NOMO-1 treated with DMSO at 0.1 percent for 48 hours (cell line): ENCODE results near the gene ARHGEF12.
A peak's percentile ranks its signal among the peaks of the same experiment; 100 is the strongest.

Experiments
- DNase-seq: peaks from one replicate; lab custom pipeline; 2025; ENCODE audit not compliant: unreplicated experiment; lab: John Stamatoyannopoulos, UW

Gene ARHGEF12

DNA sequence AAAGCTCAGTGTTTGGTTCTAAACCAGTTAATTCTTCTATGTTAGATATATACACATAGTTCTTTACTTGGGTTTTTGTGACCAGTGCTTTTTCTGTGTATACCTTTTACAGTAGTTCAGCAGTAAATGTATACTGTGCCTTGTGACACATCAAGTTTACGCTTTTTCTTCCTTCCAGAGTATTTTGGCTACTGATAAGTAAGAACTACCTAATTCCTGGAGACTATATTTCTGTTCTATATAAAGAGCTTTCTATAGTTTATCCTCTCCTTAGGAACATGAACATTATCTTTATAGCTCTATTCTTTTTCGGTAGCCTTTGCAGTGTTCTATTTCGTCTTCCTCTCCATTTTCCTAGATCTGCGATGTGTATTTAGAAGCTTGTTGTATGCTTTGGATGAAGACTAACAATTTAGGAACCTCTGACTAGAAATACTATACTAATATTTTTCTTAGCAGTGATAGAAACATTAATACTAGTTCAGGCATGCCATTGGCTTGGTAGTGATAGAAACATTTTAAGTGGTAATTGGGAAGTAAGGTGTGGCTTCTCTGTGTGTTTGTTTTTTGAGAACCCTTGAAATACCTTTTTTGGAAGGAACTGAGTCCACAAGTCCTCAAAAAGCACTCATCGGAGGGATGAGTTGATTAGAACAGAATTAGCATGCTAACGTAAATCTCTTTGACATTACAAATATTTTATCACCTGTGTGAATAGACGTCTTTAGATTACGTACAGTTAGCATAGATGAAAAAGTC is 74.6 kb downstream of the ARHGEF12 start:
- no peak for DNase-seq

DNA sequence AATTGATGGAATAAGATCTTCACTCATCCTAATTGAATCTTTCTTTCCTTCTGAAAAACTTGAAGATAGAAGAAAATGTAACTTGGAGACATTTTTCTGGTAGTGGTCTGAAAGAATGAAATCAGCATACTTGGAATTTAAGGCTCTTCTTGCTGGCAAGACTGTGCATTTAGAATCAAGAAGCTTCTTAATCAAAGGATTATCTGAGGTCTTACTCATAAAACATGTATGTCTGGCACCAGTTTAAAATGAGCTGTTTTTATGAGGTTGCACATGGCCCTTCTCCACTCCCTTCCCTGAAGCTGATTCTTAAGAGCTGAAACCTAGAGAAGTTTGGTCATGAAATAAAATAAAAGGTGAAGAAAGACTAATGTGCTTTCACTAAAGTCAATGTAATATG is 77.3 kb downstream of the ARHGEF12 start:
- no peak for DNase-seq

DNA sequence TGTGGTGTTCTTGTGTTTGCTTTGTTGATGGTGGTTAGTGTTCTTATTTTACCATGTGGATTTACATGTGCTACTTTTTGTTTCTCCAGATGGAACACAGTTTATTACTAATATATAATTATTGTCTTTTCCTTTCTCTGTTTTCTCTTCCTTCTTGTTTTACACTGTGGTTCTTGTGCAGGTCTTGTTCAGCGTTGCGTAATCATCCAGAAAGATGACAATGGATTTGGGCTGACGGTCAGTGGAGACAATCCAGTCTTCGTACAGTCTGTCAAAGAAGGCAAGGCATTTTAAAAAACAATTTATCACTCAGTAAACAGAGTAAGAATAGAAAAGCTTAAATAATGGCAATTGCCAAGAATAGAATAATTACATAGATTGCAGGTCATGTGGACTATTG is 84.4 kb downstream of the ARHGEF12 start:
- no peak for DNase-seq

DNA sequence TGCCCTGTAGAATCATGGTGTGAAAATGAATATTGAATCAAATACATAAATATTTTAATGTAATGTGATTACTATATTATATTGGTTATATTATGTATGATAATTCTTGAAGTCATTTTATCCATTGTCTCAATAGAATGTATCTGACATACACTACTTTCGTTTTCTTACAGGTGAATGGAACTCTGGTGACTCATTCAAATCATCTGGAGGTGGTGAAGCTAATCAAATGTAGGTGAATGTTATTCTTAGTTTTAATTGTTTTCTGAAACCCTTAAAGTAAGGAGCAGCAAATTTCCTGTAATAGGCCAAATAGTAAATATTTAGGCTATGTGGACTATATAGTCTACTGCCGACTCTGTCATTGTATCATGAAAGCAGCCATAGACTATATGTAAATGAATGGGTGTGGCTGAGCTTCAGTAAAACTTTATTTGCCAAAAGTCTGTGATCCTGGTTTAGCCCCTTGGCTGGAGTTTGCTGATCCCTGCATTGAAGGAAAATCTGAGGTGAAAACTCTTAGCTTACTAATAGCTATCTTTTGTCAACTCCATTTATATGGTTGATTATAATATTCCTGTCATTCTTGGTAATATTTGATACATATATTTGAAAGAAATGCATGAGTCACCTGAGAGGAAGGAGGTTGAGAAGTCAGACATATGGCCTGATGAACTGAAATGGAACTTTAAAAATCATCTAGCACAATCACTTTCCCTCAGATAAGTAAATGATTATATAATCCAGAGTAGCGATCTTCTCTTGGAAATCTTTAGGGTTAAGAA is 88.2 kb downstream of the ARHGEF12 start:
- DNase-seq = no peak

DNA sequence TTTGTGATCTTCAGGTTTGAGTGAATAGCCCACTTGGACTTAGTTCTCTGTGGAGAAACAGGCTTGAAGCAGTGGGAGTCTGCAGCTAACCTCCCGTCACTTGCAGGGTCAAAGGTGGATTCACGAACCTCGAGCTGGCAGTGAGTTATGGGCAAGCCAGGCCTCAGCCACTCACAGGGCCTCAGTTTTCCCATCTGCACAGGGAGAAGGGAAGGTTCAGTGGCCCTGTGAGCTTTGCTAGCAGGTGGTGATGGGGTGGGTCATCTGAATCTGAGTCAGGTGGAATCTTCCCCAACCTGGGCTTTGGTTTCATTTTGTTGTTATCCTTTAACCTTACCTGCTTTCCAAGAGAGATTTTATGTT is 88.7 kb downstream of the ARHGEF12 start:
- no peak for DNase-seq

DNA sequence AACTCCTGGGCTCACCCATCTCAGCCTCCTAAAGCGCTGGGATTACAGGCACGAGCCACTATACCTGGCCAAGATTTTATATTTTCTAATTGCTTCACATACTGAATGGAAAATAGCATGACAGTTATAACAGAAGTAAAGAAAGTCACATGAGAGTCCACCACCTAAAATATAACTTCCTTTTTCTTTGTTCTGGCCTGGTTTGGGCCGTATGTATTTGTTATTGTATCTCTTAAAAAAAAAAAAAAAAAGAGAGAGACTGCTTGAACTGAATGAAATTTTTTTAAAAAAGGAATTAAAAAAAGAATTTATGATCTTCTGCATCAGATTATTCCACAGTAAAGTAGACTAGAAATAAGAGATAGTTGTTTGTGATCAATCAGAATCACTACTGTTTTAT is 89.3 kb downstream of the ARHGEF12 start:
- DNase-seq = peak; percentile 24

DNA sequence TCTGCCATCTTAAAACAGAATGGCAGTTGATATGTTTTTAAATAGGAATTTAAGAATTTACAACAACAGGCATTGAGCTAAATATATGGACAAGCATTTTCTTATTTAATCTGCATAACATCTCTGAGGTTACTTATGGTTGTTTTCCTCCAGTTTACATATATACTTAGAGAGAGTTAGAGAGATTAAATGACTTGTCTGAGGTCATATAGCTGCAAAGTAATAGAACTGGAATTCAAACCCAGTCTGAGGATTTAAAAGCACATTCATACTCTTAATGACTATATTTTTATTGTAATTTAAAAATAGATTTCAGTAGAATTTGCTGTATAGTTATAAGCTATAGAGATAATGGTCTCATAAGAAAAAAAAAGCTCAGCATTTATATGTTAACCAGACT is 93.9 kb downstream of the ARHGEF12 start:
- DNase-seq = no peak

DNA sequence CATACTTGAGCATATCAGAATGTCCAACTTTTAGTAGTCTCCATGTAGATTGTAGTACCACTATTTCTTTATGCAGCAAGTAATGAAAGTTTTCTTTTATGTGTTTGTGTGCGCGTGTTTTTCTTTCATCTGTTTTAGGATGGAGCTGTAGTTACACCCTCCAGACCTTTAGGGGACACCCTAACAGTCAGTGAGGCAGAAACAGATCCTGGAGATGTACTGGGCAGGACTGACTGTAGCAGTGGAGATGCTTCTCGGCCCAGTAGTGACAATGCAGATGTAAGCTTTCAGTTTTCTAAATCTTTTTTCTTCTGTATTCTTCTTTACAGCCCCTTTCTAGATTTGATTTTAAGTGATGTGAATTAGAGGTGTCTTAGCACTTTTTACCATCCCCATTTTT is 95.4 kb downstream of the ARHGEF12 start:
- DNase-seq = no peak

DNA sequence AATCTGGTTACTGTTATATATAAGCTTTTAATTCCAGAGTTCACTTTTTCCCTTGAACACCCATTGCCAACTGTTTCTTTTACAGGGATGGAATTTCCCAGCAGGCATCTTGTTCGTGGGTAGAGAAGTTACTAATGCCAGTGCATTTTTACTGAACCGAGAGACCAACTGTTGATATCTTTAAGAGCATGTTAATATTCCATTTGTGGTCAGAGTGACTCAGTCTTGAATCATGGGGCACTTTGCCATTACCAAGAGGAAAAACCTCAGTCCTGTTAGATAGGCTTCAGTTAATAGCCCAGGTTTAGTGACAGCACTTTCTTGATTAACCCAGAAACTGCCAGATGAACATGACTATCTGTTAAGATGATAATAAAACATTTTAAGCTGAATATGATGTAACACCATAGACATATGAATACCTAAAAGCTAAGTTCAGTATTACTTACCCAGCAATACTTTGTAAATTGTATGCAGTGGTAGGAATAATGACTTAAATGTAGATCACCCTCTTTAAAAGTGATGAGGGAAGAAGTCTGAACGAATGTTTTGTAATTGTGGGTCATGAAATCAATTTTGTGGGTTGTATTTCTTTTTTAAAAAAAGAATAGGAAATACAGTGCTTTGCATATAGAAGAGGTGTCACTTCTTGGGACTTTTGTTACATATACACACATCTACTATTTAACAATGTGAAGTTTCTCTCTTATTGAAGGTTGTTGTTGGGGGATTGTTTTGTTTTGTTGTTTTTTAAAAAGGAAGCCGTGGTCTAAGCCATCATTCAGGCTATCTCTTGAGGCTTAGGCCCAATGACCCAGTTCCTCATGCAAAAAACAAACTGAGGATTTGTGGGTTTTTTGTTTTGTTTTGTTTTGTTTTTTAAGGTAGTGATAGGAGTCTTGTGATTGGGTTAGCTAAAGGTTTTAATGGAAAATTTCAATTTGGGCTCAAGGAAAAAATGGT is 96.1 kb downstream of the ARHGEF12 start:
- DNase-seq = peak; percentile 78

DNA sequence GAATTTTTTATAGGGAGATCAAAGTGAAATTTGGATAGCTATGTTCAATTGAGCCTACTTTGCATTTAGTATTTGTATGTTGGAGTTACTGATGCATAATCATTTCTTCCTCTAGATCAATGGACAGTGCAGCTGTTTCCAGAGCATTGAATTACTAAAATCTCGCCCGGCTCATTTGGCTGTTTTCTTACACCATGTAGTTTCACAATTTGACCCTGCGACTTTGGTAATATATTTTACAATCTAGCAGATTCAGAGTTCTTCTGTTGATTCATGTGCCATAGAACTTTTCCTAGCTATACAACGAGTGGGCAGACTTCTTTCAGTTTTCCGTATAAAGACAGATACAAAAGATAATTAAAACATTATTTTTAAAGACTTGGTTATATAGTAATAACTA is 105.4 kb downstream of the ARHGEF12 start:
- peak; percentile 8 for DNase-seq

DNA sequence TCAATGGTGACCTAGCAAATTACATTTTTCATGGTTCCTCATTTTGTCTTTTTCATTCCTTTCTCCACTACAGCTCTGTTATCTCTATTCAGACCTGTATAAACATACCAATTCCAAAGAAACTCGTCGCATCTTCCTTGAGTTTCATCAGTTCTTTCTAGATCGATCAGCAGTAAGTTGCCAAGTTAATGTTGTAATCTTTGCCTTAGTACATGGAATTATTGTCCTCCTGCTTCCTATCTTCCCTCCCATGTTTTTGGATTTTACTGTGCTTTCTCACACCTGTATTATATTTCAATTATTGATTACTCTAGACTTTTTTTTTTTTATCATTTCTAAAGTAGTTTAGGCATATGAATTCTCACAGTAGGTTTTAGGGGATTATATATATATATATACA is 105.8 kb downstream of the ARHGEF12 start:
- DNase-seq = no peak

DNA sequence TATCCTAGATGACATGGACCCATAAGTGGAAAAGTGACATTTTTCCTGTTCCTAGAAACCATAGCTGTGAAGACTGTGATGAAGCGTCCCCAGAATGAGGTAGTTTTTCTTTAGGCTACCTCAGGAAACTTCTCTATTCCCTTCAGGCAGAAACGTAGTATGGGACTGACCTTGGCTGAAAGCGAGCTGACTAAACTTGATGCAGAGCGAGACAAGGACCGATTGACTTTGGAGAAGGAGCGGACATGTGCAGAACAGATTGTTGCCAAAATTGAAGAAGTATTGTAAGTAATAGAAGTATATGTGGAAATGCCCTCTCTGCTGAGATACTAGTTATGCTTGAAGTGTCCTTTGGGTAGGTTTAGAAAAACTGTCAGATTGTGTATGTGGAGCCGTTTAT is 110.6 kb downstream of the ARHGEF12 start:
- DNase-seq = no peak

DNA sequence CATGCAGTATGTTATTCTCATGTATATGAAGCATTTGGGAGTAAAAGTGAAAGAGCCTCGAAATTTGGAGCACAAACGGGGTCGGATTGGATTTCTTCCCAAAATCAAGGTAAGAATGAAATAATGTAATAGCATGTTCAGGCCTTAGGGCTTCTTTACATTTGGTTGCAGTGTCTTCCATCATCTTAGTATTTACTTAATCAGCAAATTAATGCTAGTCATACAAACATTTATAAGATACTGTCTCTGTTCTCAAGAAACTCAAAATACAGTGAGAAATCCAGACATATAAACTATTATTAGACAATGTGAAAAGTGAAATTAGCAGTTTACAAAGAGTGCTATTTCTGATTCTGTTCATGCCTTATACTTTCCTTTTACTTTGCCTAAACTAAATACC is 112.0 kb downstream of the ARHGEF12 start:
- no peak for DNase-seq

DNA sequence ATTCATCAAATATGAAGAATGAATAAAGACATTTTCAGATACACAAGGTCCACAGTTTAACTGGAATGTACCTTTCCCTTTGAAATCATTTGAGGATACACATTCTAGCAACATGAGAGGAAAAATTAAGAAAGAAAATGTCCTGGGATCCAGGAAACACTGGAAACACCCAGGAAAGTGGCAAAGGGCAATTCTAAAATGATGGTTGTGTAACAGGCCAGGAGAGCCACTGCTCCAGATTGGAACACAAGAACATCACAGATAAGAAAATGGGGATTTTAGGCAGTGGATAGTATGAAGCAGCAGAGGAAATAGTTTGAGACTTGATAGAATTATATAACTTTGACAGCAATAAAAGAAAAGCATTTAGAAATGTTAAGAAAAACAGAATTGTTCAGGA is 119.3 kb downstream of the ARHGEF12 start:
- DNase-seq = no peak

DNA sequence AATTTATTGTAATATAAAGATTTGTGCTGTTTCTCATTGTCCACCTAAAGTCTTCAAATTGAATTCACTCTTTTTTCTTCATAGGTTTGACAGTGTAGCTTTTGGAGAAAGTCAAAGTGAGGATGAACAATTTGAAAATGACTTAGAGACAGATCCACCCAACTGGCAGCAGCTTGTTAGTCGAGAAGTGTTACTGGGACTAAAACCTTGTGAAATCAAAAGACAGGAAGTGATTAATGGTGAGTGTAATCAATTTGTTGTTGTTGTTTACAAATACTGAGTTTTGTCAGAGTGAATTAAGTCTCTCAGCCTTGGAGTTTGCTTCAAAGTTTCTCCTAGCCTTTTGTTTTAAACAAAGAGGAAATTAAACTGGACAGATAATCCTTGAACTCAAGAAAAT is 121.8 kb downstream of the ARHGEF12 start:
- no peak for DNase-seq

DNA sequence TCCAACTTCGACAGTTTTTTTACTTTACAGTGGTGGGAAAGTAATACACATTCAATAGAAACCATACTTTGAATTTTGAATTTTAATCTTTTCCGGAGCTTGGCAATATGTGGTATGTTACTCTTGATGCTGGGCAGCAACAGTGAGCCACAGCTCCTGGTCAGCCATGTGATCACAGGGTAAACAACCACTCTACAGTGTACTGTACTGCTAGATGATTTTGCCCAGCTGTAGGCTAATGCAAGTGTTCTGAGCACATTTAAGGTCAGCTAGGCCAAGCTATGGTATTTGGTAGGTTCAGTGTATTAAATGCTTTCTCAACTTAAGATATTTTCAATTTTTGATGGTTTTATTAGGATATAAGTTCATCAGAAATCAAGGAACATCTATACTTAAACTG is 126.6 kb downstream of the ARHGEF12 start:
- DNase-seq = no peak

DNA sequence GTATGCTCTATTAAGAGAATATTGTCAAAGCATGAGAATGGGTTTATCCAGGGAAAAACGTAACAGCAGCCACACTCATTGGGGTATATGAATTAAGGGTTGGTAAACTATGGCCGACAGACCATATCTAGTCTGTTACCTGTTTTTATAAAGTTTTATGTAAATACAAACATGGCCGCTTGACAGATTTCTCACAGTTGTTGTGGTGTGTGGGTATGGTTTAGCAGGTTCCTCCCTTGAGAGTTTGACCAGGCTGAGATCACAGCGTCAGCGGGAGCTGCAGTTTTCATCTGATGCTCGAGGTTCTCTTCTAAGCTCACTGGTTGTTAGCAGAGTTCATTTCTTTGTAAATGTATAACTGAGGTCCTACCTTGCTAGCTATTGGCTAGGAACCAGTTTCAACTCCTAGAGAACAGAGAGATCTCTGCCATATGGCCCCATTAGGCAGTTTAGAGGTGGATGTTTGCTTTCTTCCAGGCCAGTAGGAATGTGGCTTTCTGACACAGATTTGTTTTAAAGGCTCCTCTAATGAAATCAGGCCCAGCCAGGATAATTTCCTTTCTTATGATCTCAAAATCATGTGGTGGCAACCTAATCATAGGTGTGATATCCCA is 129.8 kb downstream of the ARHGEF12 start:
- DNase-seq = no peak

DNA sequence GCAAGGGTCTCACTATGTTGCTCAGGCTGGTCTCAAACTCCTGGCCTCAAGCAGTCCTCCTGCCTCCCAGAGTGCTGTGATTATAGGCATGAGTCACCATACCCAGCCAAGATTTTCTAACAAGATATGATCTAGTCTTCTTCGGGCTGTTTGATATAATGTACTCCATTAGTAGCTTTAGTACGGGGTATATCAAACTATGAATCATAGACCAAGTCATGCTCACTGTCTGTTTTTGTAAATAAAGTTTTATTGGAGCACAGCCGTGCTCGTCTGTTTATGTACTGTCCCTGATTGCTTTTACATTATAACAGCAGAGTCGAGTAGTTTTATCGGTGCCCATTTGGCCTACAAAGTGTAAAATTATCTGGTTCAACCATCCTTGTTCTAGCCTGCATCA is 131.4 kb downstream of the ARHGEF12 start:
- no peak for DNase-seq

DNA sequence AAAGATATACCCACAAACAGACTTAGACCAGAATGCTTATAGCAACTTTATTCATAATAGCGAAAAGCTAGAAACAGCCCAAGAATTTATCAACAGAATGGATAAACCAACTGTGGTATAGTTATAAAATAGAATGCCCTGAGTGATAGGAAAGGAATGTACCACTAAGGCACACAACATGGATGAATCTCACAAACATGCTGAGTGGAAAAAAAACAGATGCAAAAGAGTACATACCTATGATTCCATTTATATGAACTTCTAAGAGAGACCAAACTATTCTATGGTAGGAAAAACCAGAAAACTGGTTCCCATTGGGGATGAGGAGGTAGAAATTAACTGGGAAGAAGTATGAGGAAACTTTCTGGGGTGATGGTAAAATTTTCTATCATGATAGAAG is 134.9 kb downstream of the ARHGEF12 start:
- DNase-seq = no peak

DNA sequence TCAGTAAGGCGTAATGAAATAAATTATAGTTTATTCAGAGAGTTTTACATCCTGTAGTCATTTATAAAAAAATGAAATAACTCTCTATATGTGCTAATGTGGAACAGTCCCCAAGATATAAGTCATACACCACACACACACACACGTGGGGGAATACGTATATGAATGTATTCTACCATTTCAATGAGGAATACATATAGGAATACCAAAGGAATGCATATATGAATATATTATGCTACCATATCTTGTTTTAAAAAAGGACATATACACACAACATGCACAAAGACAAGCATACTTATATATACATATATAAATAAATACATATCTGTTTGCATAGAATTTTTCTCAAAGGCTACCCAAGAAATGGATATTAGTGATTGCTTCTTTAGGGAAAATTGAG is 135.8 kb downstream of the ARHGEF12 start:
- DNase-seq = no peak

DNA sequence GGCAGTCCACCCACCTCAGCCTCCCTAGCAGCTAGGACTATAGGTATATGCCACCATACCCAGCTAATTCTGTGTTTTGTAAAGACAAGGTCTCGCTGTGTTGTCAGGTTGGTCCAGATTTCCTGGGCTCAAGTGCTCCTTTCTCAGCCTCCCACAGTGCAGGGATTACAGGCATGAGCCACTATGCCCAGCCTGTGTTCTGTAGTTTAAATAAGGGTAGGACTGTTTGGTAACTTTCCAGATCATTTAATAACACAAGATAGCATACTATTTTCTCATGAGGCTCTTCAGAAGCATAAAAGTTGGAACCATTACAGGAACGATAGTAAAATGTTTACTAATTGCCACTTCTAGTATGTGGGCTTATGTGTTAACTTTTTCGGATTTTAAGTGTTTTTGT is 137.3 kb downstream of the ARHGEF12 start:
- DNase-seq = no peak
